HS-27A (cell line): ENCODE data around the gene CTNNA3.

Experiments used
- DNase-seq: peaks from one replicate; pipeline ENCODE4 v3.0.0-alpha.2; 2012; ENCODE audit warnings: low read depth, missing footprints

The CTNNA3 gene

GRCh38 chr10:66639371-66639770 is 1056.6 kb downstream of the CTNNA3 start:
- DNase-seq: no peak

GRCh38 chr10:66637273-66638036 is 1058.5 kb downstream of the CTNNA3 start:
- DNase-seq: no peak

GRCh38 chr10:66629996-66630395 is 1066.0 kb downstream of the CTNNA3 start:
- no peak for DNase-seq

DNA sequence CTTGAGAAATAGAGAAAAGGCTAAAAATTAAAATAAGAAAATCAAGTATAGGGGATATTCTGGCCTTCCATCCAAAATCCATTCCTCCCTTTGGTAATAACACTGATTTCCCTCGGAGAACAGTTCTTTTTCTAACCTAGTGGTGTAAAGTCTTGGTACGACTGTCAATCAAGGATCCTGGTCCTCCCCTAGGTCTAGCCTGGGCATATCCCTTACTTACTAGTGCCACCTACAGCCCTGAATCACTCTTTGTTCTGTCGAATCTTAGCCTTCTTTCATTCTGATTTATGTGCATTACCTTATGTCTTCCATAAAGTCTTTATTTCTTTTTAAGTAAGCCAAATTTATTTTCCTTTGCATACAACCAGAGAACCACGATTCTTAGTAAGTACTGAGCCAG is 1068.8 kb downstream of the CTNNA3 start:
- no peak for DNase-seq

DNA sequence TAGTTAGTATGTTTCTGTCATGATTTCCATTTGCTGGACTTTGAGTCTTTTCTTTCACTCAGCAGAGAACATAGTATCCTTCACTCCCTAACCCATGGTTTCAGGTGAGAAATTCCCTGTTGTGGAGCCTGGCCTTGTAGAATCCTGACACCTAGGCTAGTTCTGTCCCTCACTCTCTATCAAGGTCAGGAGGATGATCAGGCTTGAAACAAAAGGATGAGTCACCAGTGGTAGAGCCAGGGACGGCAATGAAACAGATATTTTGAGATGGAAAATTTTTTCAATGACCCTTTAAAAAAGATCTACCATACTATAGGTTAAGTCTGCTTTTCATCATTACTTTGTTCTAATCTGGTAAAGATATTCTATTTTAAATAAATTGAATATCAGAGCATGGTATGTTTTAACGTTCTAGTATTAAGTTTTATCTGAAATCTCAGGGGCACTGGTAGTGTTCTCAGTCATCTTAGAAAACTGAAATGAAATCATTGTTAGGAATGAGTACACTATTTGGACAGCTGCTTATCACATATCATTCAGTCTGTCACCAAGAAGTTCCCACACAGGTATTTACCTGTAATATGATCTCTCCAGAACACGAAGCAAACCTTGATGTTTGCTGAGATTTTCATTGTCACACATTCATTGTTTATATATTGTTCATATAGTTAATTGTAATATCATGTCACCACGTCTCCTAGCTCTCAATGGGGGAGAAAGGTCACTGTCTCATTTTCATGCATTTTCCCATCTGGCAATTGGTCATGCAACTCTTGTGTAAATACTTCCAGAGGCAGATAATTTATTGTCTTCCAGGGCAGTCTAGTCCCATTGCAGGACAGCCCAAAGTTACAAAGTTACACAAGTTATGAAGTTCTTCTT is 1070.0 kb downstream of the CTNNA3 start:
- DNase-seq: no peak

- DNase-seq: no peak
Observed at GRCh38 chr10:66622050-66622449, 1073.9 kb downstream of the CTNNA3 start.

GRCh38 chr10:66604195-66604594 is 1091.8 kb downstream of the CTNNA3 start:
- DNase-seq: no peak

DNA sequence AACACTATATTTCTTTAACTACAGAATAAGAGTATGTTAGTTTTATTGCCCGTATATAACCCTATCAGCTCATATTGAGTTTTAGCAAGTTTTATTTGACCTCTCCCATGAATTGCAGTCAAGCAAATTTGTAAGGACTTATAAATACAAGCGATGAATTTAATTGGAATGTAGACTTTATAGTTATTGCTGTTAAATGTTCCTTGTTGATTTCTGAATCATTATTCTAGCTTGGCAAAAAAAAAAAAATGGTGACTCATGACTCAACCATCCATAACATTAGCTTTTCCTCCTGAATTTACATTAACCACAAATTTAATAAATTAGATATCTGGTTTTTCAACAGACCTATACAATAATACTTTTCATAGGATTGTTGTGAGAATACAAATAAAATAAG is 1104.1 kb downstream of the CTNNA3 start:
- no peak for DNase-seq

- DNase-seq: no peak
Observed at GRCh38 chr10:66587680-66588050, 1108.3 kb downstream of the CTNNA3 start.

- DNase-seq: no peak
Observed at GRCh38 chr10:66586897-66587679, 1108.9 kb downstream of the CTNNA3 start.

DNA sequence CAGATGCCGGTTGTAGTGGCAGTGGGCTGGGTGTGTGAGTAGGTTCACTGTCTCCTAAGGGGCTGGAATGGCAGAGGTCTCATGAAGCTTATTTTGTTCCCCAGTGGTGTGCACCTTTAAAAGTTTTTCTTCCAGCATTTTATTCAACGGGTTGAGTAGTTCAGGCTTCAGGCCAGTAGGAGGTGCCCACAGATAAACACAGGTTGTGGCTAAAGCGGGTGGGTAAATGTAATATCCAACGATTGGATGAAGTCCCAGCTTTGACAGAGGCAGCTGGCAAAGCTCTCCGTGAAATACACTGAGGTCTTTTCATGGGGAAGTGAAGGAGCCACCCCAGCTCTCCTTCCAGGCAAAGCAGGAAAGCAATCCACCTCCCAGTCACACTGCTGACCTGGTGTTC is 1109.9 kb downstream of the CTNNA3 start:
- no peak for DNase-seq

DNA sequence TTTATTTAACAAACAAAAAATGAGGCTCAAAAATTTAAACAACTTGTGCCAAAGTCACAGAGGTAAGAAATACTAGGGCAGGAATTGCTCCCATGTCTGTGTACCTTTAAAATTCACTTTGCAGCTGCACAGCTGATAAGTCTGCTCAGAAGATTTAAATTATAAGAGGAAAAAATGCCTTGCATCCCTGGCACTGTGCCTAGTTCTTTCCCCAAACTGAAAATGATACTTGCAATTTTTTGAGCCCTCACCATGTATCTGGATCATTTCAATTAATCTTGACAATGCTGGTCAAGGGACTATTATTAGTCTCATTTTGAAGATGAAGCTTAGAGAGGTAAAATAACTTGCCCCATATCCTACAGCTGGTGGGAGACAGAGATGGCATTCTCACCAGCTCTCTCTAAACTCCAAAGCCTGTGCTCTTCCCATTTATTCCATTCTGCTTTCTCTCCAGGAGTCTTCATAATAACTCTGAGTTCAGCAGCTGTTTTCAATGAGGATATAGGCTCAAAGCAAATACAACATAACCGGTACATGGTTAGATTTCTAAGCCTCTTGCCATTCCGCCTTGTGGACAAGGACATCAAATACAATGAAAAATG is 1120.6 kb downstream of the CTNNA3 start:
- DNase-seq: no peak

DNA sequence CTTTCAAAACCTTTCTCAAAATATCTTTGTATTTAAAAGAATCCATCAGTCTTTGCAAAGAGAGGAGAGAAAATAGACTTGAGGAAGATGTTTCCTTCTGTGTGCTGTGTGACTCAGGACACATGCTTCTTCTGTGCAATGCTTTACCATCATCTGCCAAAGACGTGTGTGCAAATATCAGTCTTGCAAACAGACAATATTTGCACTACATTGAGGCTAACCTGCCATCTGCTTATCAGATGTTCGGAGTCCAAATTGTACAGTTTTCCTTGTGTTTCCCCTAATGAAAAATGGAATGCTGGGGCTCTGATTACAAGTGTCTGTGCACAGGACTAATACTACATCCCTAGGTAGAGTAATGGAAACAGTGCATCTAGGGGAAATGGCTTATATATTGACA is 1123.3 kb downstream of the CTNNA3 start:
- DNase-seq: no peak

DNA sequence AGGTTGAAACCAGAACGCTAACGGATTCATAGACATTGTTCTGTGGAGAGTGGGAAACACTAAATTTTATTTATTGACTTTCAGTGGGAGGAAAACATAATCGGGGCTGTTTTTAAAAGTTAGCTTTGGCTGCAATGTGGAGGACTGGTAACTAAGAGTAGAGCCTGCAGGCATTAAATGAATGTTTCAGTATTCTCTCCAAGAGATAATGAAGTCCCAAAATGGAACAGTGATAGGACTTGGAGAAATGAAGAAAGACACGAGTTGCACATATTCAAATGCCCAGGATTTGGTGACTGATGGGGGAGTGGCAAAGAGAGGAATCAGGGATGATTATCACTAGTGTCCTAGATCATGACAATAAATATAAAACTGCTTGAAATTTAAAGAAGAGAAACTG is 1130.0 kb downstream of the CTNNA3 start:
- no peak for DNase-seq

DNA sequence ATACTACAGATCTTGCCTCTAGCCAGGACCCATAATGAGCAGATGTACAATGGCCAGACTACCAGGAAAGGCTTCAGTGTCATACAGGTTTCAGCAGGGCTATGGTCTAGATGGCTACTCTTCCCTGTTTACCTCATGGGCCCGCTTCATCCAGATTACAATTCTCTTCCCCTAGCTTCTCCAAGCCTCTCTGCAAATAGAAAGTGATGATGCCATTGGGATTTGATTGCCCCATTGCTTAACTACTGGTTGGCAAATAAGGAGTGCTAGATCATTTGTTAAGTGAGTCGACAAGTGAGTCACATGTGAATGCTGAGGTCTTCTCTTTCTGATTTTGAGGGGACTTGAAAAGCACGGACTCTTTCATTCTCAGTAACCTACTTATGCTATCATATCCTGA is 1131.7 kb downstream of the CTNNA3 start:
- no peak for DNase-seq

DNA sequence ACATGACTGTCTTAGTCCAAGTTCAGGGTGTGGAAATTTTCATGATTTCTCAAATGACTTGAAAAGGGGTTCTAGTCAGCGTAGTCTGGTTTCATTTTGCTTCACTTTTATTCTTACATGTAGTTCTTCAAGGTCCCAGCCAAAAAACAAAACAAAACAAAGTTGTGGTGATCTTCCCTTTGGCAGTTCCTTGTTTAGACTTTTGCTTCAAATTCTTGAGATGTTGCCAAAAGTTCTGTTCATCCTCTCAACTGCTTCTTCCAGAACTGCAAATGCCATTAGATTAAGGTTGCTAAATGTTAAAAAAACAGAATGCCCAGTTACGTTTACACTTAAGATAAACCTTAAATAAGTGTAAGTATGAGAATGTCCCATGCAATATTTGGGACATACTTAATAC is 1140.9 kb downstream of the CTNNA3 start:
- DNase-seq: no peak

DNA sequence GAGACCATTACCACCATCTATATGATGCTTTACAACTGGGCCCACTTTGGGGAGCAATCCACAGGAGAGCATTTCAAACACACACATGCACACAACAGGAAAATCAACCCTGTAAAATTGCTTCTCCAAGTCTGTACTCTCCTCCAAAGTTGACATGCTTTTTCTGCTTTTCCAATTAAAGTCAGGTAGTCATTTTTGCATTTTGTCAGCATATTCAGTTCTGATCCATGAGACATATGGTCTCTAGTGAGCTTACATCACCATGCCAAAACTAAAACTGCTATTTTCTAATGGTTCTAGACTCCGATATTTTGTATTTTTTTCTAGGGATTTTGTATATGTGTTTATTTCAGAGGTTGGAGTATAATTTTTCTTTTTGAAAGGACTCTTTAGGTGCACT is 1143.7 kb downstream of the CTNNA3 start:
- no peak for DNase-seq

DNA sequence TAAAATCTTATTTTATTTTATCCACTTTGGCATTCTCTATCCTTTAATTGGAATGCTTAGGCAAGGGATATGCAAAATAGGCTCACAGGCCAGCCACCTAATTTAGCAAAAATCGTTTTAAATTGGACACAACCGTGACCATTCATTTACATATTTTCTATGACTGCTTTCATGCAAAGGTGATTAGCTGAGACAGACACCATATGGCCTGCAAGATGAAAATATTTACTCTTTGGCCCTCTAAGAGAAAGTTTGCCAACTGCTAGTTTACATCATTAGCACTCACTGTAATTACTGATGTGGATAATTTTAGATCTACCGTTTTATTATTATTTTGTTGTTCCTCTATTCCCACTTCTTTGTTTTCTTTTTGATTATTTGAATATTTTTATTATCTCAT is 1145.6 kb downstream of the CTNNA3 start:
- DNase-seq: no peak

GRCh38 chr10:66538908-66539307 is 1157.1 kb downstream of the CTNNA3 start:
- no peak for DNase-seq

DNA sequence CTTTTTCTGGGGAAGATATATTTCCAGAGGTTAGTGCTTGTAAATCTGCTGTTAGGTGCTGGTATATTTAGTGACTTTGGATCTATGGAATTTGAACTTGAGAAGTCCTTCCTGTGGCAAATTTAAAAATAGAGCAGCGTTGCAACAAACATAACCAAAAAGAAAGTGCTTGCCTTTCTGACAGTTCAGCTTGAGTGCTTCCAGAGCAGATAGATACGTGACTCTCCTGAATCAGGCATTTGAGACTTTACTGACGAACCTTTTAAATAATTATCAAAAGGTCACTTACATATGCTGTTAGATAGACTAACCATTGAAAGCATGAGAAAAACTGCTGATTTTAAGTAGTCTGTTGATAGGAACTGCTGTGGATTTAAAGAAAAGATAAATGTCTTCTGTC is 1157.6 kb downstream of the CTNNA3 start:
- no peak for DNase-seq

- DNase-seq: no peak
Observed at GRCh38 chr10:66537186-66537585, 1158.8 kb downstream of the CTNNA3 start.

GRCh38 chr10:66535439-66535838 is 1160.6 kb downstream of the CTNNA3 start:
- DNase-seq: no peak
